Smooth muscle cell (in vitro differentiated cells): ENCODE results near the gene MDGA2. TPM values are rescaled to one million over a fixed set of nuclear protein-coding genes. Genes with fewer than 3 reads are reported as not detected.
A peak's percentile ranks its signal among the peaks of the same experiment; 100 is the strongest.

ENCODE experiments used
- DNase-seq: peaks from one replicate; lab custom pipeline; 2025; ENCODE audit not compliant: unreplicated experiment; lab: John Stamatoyannopoulos, UW
- H2AFZ ChIP-seq: fragments of 200-600 bp; sonication (generic); 2 replicates; pipeline ENCODE4 v1.6.0; 2016; ENCODE audit warnings: antibody characterized with exemption, low read depth, mild to moderate bottlenecking
- H3F3A ChIP-seq: fragments of 200-600 bp; sonication (generic); 2 replicates; pipeline ENCODE4 v1.6.0; 2017; ENCODE audit warnings: antibody characterized with exemption, low read depth
- H3K27ac ChIP-seq: fragments of 200-600 bp; sonication (generic); 2 replicates; pipeline ENCODE4 v1.5.1; 2016; ENCODE audit warnings: low read depth, mild to moderate bottlenecking
- H3K27me3 ChIP-seq: fragments of 200-600 bp; sonication (generic); 2 replicates; pipeline ENCODE4 v1.6.1; 2016; ENCODE audit warnings: low read depth, mild to moderate bottlenecking
- H3K36me3 ChIP-seq: fragments of 200-600 bp; sonication (generic); 2 replicates; pipeline ENCODE4 v1.5.1; 2016; ENCODE audit warnings: low read depth
- H3K4me1 ChIP-seq: fragments of 200-600 bp; sonication (generic); 2 replicates; pipeline ENCODE4 v1.5.1; 2016; ENCODE audit warnings: low read depth
- H3K4me2 ChIP-seq: fragments of 200-600 bp; sonication (generic); 2 replicates; pipeline ENCODE4 v1.6.0; 2016; ENCODE audit warnings: mild to moderate bottlenecking
- H3K4me3 ChIP-seq: fragments of 200-600 bp; sonication (generic); 2 replicates; pipeline ENCODE4 v1.5.1; 2016; ENCODE audit warnings: mild to moderate bottlenecking
- H3K79me2 ChIP-seq: fragments of 200-600 bp; sonication (generic); 2 replicates; pipeline ENCODE4 v1.6.0; 2016; ENCODE audit warnings: low read depth, mild to moderate bottlenecking
- H3K9ac ChIP-seq: fragments of 200-600 bp; sonication (generic); 2 replicates; pipeline ENCODE4 v1.6.0; 2016; ENCODE audit warnings: low read depth
- H3K9me3 ChIP-seq: fragments of 200-600 bp; sonication (generic); replicated peaks from 2 replicates; pipeline ENCODE4 v1.5.1; 2016; ENCODE audit warnings: low read depth
- H4K20me1 ChIP-seq: fragments of 200-600 bp; sonication (generic); 2 replicates; pipeline ENCODE4 v1.6.0; 2016; ENCODE audit warnings: low read depth
- CTCF ChIP-seq: fragments of 200-600 bp; sonication (generic); IDR thresholded peaks from 2 replicates; pipeline ENCODE4 v1.5.1; 2017; ENCODE audit warnings: borderline replicate concordance, mild to moderate bottlenecking, antibody characterized with exemption; ENCODE audit not compliant: insufficient read depth, poor library complexity, severe bottlenecking
- WGBS: methylation state at CpG from one replicate; pipeline ENCODE4 v1.1.7; 2016; ENCODE audit warnings: low lambda C conversion rate; 5-methylcytosine and 5-hydroxymethylcytosine counted together
- polyA plus RNA-seq: library from polyadenylated mRNA; unstranded; fragments of >200 nt; fragmentation: Nextera tagmentation; extraction: Ambion mirVana; gene quantifications from 2 replicates; pipeline ENCODE4 v1.2.1, GENCODE V29; 2016
- total RNA-seq: library from RNA; depleted of rRNA; stranded (reverse); fragments of >200 nt; gene quantifications from 2 replicates; pipeline ENCODE4 v1.2.3, GENCODE V29; 2014

MDGA2 gene
- total and polyA plus RNA-seq, 2 experiments from 2014 or later = 1.4 to 1.8 TPM

DNA sequence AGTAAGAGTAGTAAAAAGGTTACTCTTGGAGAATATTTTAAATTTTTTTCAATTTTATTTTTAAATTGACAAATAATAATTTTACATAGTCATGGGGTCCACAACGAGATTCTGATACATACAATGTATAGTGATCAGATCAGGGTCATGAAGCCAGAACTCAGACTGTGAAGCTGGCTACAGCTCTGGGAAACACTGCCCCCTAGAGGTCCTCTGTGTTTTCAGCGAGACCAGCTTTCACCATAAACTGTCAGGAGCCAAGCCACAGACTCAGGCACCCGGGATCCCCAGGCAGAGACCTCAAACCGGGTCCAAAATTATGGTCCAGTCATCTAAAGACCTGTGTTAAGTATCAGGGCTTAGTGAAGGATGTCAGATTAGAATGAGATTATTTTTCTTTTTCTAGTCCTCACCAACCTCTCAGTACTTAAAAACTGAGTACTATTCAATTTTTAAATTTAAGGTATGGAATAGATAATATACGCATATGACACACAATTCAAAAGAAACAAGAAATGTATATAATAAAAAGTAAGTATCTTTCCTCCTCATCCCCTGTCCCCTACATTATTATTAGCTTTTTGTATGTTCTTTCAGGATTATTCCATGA is 397.1 kb downstream of the MDGA2 start:
- Histone ChIP-seq H3K27me3 (no peaks in the 10 kb centered on the region), H3K4me3 (no peak overlapping the region), H4K20me1 (no peaks in the 10 kb centered on the region), H3F3A (no peaks in the 10 kb centered on the region), H3K9ac (no peak overlapping the region), H3K79me2 (no peaks in the 10 kb centered on the region), H3K36me3 (no peaks in the 10 kb centered on the region), H3K4me2 (no peak overlapping the region), H3K9me3 (no peaks in the 10 kb centered on the region), H3K27ac (no peak overlapping the region), H3K4me1 (no peaks in the 10 kb centered on the region), H2AFZ (no peak overlapping the region)
- no peak for DNase-seq
- TF ChIP-seq CTCF = peak; percentile 75
- WGBS = 32% methylated on average over 5 of the region's 5 CpGs

DNA sequence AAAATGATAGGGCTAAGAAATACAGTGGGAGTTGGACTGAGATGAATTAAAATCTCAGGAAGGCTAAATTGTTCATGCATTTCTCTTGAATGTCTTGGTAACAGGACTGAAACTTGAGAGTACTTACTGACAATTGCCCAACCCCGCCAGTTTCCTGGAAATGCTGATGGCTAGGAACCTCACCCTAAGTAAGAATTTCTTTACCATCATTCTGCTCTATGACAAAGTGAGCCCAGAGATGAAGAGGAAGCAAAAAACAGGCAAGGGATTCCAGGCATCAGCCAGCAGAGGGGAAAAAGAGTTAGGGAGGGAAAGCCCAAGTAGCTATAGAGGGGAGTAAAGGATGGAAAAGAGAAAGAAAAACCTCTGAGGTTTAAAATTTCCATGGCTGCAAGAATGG is 397.7 kb downstream of the MDGA2 start:
- no peaks in the 10 kb centered on the region for H4K20me1 ChIP-seq
- DNase-seq = no peak
- no peak overlapping the region for H3K4me3 ChIP-seq
- no peaks in the 10 kb centered on the region for H3K27me3 ChIP-seq
- H3K27ac ChIP-seq = no peak overlapping the region
- no peak overlapping the region for H2AFZ ChIP-seq
- H3F3A ChIP-seq = no peaks in the 10 kb centered on the region
- H3K36me3 ChIP-seq = no peaks in the 10 kb centered on the region
- TF ChIP-seq CTCF = no peak
- no peak overlapping the region for H3K4me2 ChIP-seq
- no peaks in the 10 kb centered on the region for H3K4me1 ChIP-seq
- 91% methylated on average over 1 of the region's 1 CpG for WGBS
- H3K79me2 ChIP-seq = no peaks in the 10 kb centered on the region
- no peaks in the 10 kb centered on the region for H3K9me3 ChIP-seq
- no peak overlapping the region for H3K9ac ChIP-seq

DNA sequence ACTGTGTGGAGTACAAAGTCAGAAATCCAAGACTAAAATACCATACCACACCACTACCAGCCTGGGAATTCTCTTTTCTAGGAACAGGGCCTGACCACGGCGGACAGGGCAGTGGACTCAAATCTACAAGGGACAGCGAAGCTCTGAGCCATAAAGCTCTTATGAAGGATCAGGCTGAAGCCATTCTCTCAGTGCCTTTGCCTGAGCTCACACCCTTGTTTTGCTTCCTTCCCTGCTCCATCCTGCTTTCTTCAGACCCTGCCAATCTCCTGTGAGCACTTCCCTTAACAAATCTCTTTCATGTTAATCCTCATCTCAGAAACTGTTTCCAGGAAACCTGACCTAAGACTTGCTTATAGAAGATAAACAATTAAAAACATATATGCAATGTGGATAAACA is 398.5 kb downstream of the MDGA2 start:
- no peaks in the 10 kb centered on the region for H3K4me1 ChIP-seq
- no peak for TF ChIP-seq CTCF
- no peak overlapping the region for H2AFZ ChIP-seq
- no peaks in the 10 kb centered on the region for H3K9me3 ChIP-seq
- DNase-seq = no peak
- WGBS = 63% methylated on average over 3 of the region's 3 CpGs
- H3K36me3 ChIP-seq = no peaks in the 10 kb centered on the region
- H3K4me3 ChIP-seq = no peak overlapping the region
- H3K79me2 ChIP-seq = no peaks in the 10 kb centered on the region
- H4K20me1 ChIP-seq = no peaks in the 10 kb centered on the region
- H3K27ac ChIP-seq = no peak overlapping the region
- H3F3A ChIP-seq = no peaks in the 10 kb centered on the region
- H3K9ac ChIP-seq = no peak overlapping the region
- no peak overlapping the region for H3K4me2 ChIP-seq
- H3K27me3 ChIP-seq = no peaks in the 10 kb centered on the region

DNA sequence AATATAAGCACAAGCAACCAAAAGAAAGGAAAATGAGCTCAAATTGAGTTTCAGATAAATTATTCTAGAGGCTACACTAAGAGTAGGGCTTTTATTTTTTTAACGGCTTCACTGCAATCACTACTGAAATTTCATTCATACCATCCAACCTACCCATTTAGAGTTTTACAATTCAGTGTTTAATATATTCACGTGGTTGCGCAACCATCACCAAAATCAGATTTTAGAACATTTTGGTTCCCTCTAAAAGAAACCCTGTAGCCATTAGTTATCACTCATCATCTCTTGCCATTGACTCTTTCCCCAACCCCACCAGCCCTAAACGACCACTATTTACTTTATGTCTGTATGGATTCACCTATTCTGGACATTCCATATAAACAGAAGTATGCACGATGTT is 401.5 kb downstream of the MDGA2 start:
- Histone ChIP-seq H3K4me3 (no peak overlapping the region), H4K20me1 (no peaks in the 10 kb centered on the region), H3F3A (no peaks in the 10 kb centered on the region), H3K9ac (no peak overlapping the region), H2AFZ (no peak overlapping the region), H3K27ac (no peak overlapping the region), H3K9me3 (no peaks in the 10 kb centered on the region), H3K79me2 (no peaks in the 10 kb centered on the region), H3K4me2 (no peak overlapping the region), H3K36me3 (no peaks in the 10 kb centered on the region), H3K27me3 (no peaks in the 10 kb centered on the region), H3K4me1 (no peaks in the 10 kb centered on the region)
- TF ChIP-seq CTCF = no peak
- no peak for DNase-seq
- 94% methylated on average over 5 of the region's 5 CpGs for WGBS
